Liver (tissue), 9 donors: Measurements from ENCODE around the gene B9D1. TPM values are rescaled to one million over a fixed set of nuclear protein-coding genes. Genes with fewer than 3 reads are reported as not detected.

Experiments used
- DNase-seq: peaks from one replicate; pipeline ENCODE4 v3.0.0-alpha.2; 2017; ENCODE audit warnings: low spot score
- H3K27ac ChIP-seq, 2 donors: one replicate each; pipeline ENCODE4 v1.7.0; 2013; ENCODE audit warnings: inconsistent platforms in 2 of 2, low read length in 2 of 2, control low read depth in 1 of 2, low read depth in 1 of 2, mild to moderate bottlenecking in 1 of 2
- H3K27me3 ChIP-seq, 4 donors: one replicate each; pipeline versions ENCODE4 v1.6.1 to v1.7.0; 2013; ENCODE audit warnings: low read length in 3 of 4, inconsistent platforms in 1 of 4, mild to moderate bottlenecking in 1 of 4, moderate library complexity in 1 of 4; ENCODE audit not compliant: control insufficient read depth in 4 of 4, insufficient read depth in 4 of 4
- H3K36me3 ChIP-seq, 4 donors: one replicate each; pipeline versions ENCODE4 v1.6.1 to v1.7.0; 2013; ENCODE audit warnings: low read length in 3 of 4, mild to moderate bottlenecking in 3 of 4, low read depth in 1 of 4, moderate library complexity in 1 of 4; ENCODE audit not compliant: control insufficient read depth in 4 of 4, insufficient read depth in 3 of 4
- H3K4me1 ChIP-seq, 4 donors: one replicate each; pipeline versions ENCODE4 v1.6.1 to v1.7.0; 2013; ENCODE audit warnings: low read length in 3 of 4, mild to moderate bottlenecking in 3 of 4, moderate library complexity in 1 of 4; ENCODE audit not compliant: control insufficient read depth in 4 of 4, insufficient read depth in 4 of 4
- H3K4me3 ChIP-seq, 3 donors: one replicate each; pipeline versions ENCODE4 v1.6.1 to v1.7.0; 2013; ENCODE audit warnings: low read length in 3 of 3, control low read depth in 1 of 3, low read depth in 1 of 3, mild to moderate bottlenecking in 1 of 3
- H3K9ac ChIP-seq, 2 donors: one replicate each; pipeline ENCODE4 v1.7.0; 2013; ENCODE audit warnings: low read length in 2 of 2, mild to moderate bottlenecking in 2 of 2, moderate library complexity in 2 of 2, control low read depth in 1 of 2, low read depth in 1 of 2
- H3K9me3 ChIP-seq, 4 donors: one replicate each; pipeline versions ENCODE4 v1.6.1 to v1.7.0; 2013; ENCODE audit warnings: low read length in 3 of 4; ENCODE audit not compliant: control insufficient read depth in 4 of 4
- CTCF ChIP-seq: fragments of 150-350 bp; IDR thresholded peaks from 2 replicates; pipeline ENCODE4 v1.5.1; 2017; ENCODE audit warnings: improper control_type of control experiment, low read depth, low read length; ENCODE audit not compliant: missing input control
- EGR1 ChIP-seq, 2 donors: IDR thresholded peaks; 2 replicates each; pipeline ENCODE4 v1.6.1; 2016 to 2018; ENCODE audit warnings: antibody characterized with exemption in 2 of 2, low read depth in 2 of 2
- FOXA2 ChIP-seq: IDR thresholded peaks from 2 replicates; pipeline ENCODE4 v1.6.1; 2016; ENCODE audit warnings: antibody characterized with exemption
- GABPA ChIP-seq, 2 donors: IDR thresholded peaks in 1 of 2; conservative IDR thresholded peaks in 1 of 2; 2 replicates each; pipeline ENCODE4 v1.6.1; 2016; ENCODE audit warnings: antibody characterized with exemption in 2 of 2, mild to moderate bottlenecking in 1 of 2, moderate library complexity in 1 of 2
- HNF4A ChIP-seq, 2 donors: conservative IDR thresholded peaks; 2 replicates each; pipeline ENCODE4 v1.6.1; 2016; ENCODE audit warnings: antibody characterized with exemption in 2 of 2, mild to moderate bottlenecking in 2 of 2
- HNF4G ChIP-seq: IDR thresholded peaks from 2 replicates; pipeline ENCODE4 v1.6.1; 2016; ENCODE audit warnings: antibody characterized with exemption
- JUND ChIP-seq, 2 donors: IDR thresholded peaks; 2 replicates each; pipeline ENCODE4 v1.6.1; 2016; ENCODE audit warnings: antibody characterized with exemption in 2 of 2
- MAX ChIP-seq: IDR thresholded peaks from 2 replicates; pipeline ENCODE4 v1.6.1; 2016; ENCODE audit warnings: antibody characterized with exemption
- NR2F2 ChIP-seq: IDR thresholded peaks from 2 replicates; pipeline ENCODE4 v1.6.1; 2016; ENCODE audit warnings: antibody characterized with exemption
- RAD21 ChIP-seq, 2 donors: IDR thresholded peaks; 2 replicates each; pipeline ENCODE4 v1.6.1; 2016; ENCODE audit warnings: antibody characterized with exemption in 2 of 2, mild to moderate bottlenecking in 2 of 2
- RXRA ChIP-seq, 2 donors: IDR thresholded peaks; 2 replicates each; pipeline ENCODE4 v1.6.1; 2017 to 2018; ENCODE audit warnings: antibody characterized with exemption in 2 of 2, mild to moderate bottlenecking in 1 of 2
- SP1 ChIP-seq: IDR thresholded peaks from 2 replicates; pipeline ENCODE4 v1.6.1; 2018; ENCODE audit warnings: antibody characterized with exemption, mild to moderate bottlenecking
- TAF1 ChIP-seq: conservative IDR thresholded peaks from 2 replicates; pipeline ENCODE4 v1.6.1; 2016; ENCODE audit warnings: antibody characterized with exemption, mild to moderate bottlenecking
- YY1 ChIP-seq: IDR thresholded peaks from 2 replicates; pipeline ENCODE4 v1.6.1; 2016; ENCODE audit warnings: antibody characterized with exemption, mild to moderate bottlenecking
- WGBS: extraction: QIAGEN DNeasy Blood & Tissue Kit; methylation state at CpG from one replicate; pipeline ENCODE4 v1.1.7; 2013; 5-methylcytosine and 5-hydroxymethylcytosine counted together
- polyA plus RNA-seq, 2 donors: library from polyadenylated mRNA; stranded (reverse) in 1 of 2; unstranded in 1 of 2; fragments of 200-250 nt in 1 of 2; fragments of >200 nt in 1 of 2; fragmentation: Nextera tagmentation in 1 of 2; extraction: Ambion mirVana in 1 of 2; gene quantifications; one replicate each; pipeline versions ENCODE4 v1.2.1 to v1.2.3, GENCODE V29; 2013 to 2015
- total RNA-seq, 2 donors: library from RNA; depleted of rRNA; stranded (reverse); fragments of >200 nt; gene quantifications; one replicate each; pipeline ENCODE4 v1.2.3, GENCODE V29; 2014
- TF ChIP-seq, protein P1 (sequence below): IDR thresholded peaks from 2 replicates; pipeline ENCODE4 v1.6.1; 2016; ENCODE audit warnings: antibody characterized with exemption, mild to moderate bottlenecking
- TF ChIP-seq, protein P2 (sequence below): IDR thresholded peaks from 2 replicates; pipeline ENCODE4 v1.6.1; 2016; ENCODE audit warnings: antibody characterized with exemption
- donor health status: healthy.
- donor health status: healthy.
- donor health status: healthy.
- donor health status: healthy.
- donor health status: healthy.

Gene B9D1
- total and polyA plus RNA-seq, 4 donors: 8.4 to 22.0 (median 10.8) TPM

DNA sequence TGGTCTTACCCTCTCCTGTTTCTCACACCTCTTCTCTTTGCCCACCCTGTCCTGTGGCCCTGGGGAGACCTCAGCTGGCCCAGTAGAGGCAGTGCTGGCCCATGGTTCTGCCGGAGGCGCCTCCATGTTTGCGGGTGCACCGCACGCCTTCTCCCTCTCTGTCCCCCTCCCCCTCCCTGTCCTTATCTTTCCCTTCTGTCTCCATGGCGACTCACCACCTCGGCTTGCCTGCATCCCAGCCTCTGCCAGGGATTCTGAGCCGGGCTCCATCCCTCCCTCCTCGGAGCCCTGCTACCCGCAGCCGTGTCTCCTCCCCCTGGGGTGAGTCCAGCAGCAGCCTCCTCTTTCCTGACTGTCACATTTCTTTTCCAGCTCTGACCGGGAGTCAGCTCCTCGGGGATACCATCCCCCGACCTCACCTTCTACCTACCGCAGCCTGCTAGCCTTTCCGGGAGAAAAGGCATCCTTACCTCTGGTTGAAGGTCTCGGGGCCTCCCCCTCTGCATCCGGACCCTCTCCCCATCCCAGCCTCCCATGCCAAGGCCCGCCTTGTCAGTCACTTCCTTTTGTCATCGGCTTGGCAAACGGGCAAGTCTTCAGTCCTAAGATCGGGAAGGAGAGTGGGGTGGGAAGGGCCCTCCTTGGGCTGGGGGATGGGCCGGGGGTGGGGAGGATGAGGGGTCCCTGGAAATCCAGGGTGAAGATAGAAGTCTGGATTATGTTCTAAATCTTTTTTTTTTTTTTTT is 48.5 kb upstream of the B9D1 start, which contains the start of gene RNF112:
Gene RNF112, plus strand, starts transcription at position 358 of the 746 bp plus-strand sequence. Its CDS starts 177 bp downstream, at position 535.
- no peak within 1 kb of the TSS for H3K9ac ChIP-seq
- no peak for TF ChIP-seq MAX
- no peak for TF ChIP-seq GABPA (IDR thresholded peaks at IDR 0.05 in 1 of 2, conservative IDR thresholded peaks at IDR 0.05 in 1 of 2)
- no peak for TF ChIP-seq TAF1
- no peak for TF ChIP-seq YY1
- TF ChIP-seq SP1: no peak
- no peak for TF ChIP-seq EGR1 (IDR thresholded peaks at IDR 0.05; ENCODE audit: low read depth in 2 of 2)
- no peak for TF ChIP-seq JUND (IDR thresholded peaks at IDR 0.05)
- TF ChIP-seq NR2F2: no peak
- TF ChIP-seq HNF4G: no peak
- TF ChIP-seq CTCF: no peak
- no peak for TF ChIP-seq HNF4A (conservative IDR thresholded peaks at IDR 0.05)
- TF ChIP-seq RAD21 (IDR thresholded peaks at IDR 0.05): no peak
- TF ChIP-seq RXRA (IDR thresholded peaks at IDR 0.05): no peak
- TF ChIP-seq, protein P1, sequence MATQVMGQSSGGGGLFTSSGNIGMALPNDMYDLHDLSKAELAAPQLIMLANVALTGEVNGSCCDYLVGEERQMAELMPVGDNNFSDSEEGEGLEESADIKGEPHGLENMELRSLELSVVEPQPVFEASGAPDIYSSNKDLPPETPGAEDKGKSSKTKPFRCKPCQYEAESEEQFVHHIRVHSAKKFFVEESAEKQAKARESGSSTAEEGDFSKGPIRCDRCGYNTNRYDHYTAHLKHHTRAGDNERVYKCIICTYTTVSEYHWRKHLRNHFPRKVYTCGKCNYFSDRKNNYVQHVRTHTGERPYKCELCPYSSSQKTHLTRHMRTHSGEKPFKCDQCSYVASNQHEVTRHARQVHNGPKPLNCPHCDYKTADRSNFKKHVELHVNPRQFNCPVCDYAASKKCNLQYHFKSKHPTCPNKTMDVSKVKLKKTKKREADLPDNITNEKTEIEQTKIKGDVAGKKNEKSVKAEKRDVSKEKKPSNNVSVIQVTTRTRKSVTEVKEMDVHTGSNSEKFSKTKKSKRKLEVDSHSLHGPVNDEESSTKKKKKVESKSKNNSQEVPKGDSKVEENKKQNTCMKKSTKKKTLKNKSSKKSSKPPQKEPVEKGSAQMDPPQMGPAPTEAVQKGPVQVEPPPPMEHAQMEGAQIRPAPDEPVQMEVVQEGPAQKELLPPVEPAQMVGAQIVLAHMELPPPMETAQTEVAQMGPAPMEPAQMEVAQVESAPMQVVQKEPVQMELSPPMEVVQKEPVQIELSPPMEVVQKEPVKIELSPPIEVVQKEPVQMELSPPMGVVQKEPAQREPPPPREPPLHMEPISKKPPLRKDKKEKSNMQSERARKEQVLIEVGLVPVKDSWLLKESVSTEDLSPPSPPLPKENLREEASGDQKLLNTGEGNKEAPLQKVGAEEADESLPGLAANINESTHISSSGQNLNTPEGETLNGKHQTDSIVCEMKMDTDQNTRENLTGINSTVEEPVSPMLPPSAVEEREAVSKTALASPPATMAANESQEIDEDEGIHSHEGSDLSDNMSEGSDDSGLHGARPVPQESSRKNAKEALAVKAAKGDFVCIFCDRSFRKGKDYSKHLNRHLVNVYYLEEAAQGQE: no peak
- H3K4me3 ChIP-seq: no peak within 1 kb of the TSS

DNA sequence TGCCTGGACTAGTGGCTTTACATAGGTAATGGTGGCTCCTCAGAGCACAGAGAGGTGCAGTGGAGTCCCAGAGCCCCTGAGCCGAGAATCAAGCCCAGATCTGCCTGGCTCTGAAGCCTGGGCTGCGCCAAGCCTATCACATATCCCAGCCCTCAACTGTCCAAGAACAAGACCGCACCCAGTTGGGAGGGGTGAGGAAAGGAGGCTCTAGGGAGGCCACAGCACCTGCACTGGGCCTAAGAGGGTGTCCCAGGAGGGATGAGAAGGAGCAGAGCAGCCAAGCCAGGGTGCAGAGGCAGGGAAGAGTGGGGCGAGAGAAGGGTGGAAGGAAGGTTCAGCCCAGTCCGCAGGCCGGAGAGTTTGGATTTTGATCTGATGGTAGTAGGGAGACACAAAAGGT is 47.6 kb upstream of the B9D1 start:
- no peaks in the 10 kb centered on the region for H3K27me3 ChIP-seq
- no peak for TF ChIP-seq FOXA2
- TF ChIP-seq HNF4A (conservative IDR thresholded peaks at IDR 0.05): no peak
- no peak for TF ChIP-seq CTCF
- no peak for TF ChIP-seq HNF4G
- TF ChIP-seq, protein P2, sequence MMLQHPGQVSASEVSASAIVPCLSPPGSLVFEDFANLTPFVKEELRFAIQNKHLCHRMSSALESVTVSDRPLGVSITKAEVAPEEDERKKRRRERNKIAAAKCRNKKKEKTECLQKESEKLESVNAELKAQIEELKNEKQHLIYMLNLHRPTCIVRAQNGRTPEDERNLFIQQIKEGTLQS: no peak
- no peaks in the 10 kb centered on the region for H3K4me1 ChIP-seq

More for the DNA sequence above, 48.5 kb upstream of the B9D1 start, which contains the start of gene RNF112:
- H3K4me1 ChIP-seq: no peaks in the 10 kb centered on the region
- no peaks in the 10 kb centered on the region for H3K36me3 ChIP-seq
- H3K9me3 ChIP-seq: no peaks in the 10 kb centered on the region
- DNase-seq: no peak
- WGBS: 35% methylated on average over 23 of the region's 23 CpGs
- no peaks in the 10 kb centered on the region for H3K27me3 ChIP-seq
- no peak within 1 kb of the TSS for H3K27ac ChIP-seq

More for the DNA sequence above, 47.6 kb upstream of the B9D1 start:
- Histone ChIP-seq H3K27ac (no peak overlapping the region), H3K4me3 (no peak overlapping the region), H3K36me3 (no peaks in the 10 kb centered on the region), H3K9me3 (no peaks in the 10 kb centered on the region), H3K9ac (no peak overlapping the region)
- 92% methylated on average over 6 of the region's 6 CpGs for WGBS
- DNase-seq: no peak
